K562 (cell line): Measurements from ENCODE around the gene SERTM1. TPM values are rescaled to one million over a fixed set of nuclear protein-coding genes. Genes with fewer than 3 reads are reported as not detected.

Source experiments
- ATAC-seq: fragments of 200-7000 bp; cut with Tn5 transposase; 3 replicates; pipeline ENCODE4 v1.9.1; 2020; ENCODE audit warnings: moderate library complexity
- BruUV-seq: library from RNA; stranded (reverse); fragments of 400-500 nt; replicated peaks from 2 replicates; lab custom pipeline; 2021; lab: Mats Ljungman, UMichigan
- CTCF ChIA-PET: fragments of 300-600 bp; formaldehyde crosslinking; extraction: SDS; loops from one replicate; lab custom pipeline; 2021; ENCODE audit warnings: low intra/inter-chr PET ratio; lab: Yijun Ruan, JAX
- POLR2A ChIA-PET: fragments of 300-600, 350-650 bp; sonication (Branson Sonifier 250); formaldehyde crosslinking; extraction: SDS; loops from one replicate; lab custom pipeline; 2021; ENCODE audit warnings: antibody characterized with exemption, inconsistent platforms; lab: Yijun Ruan, JAX
- DNase-seq, 4 experiments: peaks; one replicate each; pipeline versions ENCODE4 v3.0.0 to v3.0.0-alpha.2; 2011 to 2018; ENCODE audit warnings: low spot score in 3 of 4, mixed read lengths in 3 of 4; ENCODE audit errors: extremely low read depth in 1 of 4
- FAIRE-seq: peaks from 2 replicates; lab custom pipeline; 2011; peaks lifted over from hg19 to GRCh38; lab: Jason Lieb, UNC
- H2AFZ ChIP-seq: 2 replicates; pipeline ENCODE4 v1.6.0; 2011; ENCODE audit warnings: low read depth, low read length, control low read depth, inconsistent platforms
- H3K27ac ChIP-seq: fragments of 200-600 bp; 3 replicates; pipeline ENCODE4 v1.8.0; 2011; ENCODE audit warnings: low read depth, mild to moderate bottlenecking, control low read depth, inconsistent platforms, low read length, moderate library complexity, mixed read lengths; ENCODE audit errors: extremely low read depth
- H3K27me3 ChIP-seq, 2 experiments: fragments of 300-600 bp in 1 of 2; 2 replicates in 1 of 2; 3 replicates in 1 of 2; pipeline versions ENCODE4 v1.6.0 to v1.8.0; 2011; ENCODE audit warnings: inconsistent platforms in 2 of 2, low read length in 2 of 2, mild to moderate bottlenecking in 1 of 2, mixed read lengths in 1 of 2, moderate library complexity in 1 of 2; ENCODE audit not compliant: control insufficient read depth in 2 of 2, insufficient read depth in 2 of 2
- H3K36me3 ChIP-seq: fragments of 300-600 bp; 3 replicates; pipeline ENCODE4 v1.8.0; 2011; ENCODE audit warnings: mild to moderate bottlenecking, low read length, inconsistent platforms; ENCODE audit not compliant: control insufficient read depth, insufficient read depth
- H3K4me1 ChIP-seq, 2 experiments: fragments of 200-600 bp in 1 of 2; replicated peaks in 1 of 2; 2 replicates in 1 of 2; 3 replicates in 1 of 2; pipeline versions ENCODE4 v1.5.1 to v1.8.0; 2011; ENCODE audit warnings: inconsistent platforms in 2 of 2, low read length in 2 of 2, mild to moderate bottlenecking in 1 of 2, mixed read lengths in 1 of 2, moderate library complexity in 1 of 2; ENCODE audit not compliant: control insufficient read depth in 2 of 2, insufficient read depth in 2 of 2
- H3K4me2 ChIP-seq: 2 replicates; pipeline ENCODE4 v1.6.1; 2011; ENCODE audit warnings: low read length, control low read depth, inconsistent platforms, mixed read lengths; ENCODE audit not compliant: insufficient read depth
- H3K4me3 ChIP-seq: fragments of 200-600 bp; sonication (generic), shearing (Covaris generic); 2 replicates; pipeline ENCODE4 v1.5.1; 2016; ENCODE audit warnings: control low read depth, inconsistent platforms
- H3K79me2 ChIP-seq: fragments of 200-600 bp; 3 replicates; pipeline ENCODE4 v1.8.0; 2011; ENCODE audit warnings: low read length, inconsistent platforms; ENCODE audit not compliant: control insufficient read depth, insufficient read depth
- H3K9ac ChIP-seq, 2 experiments: 2 replicates each; pipeline versions ENCODE4 v1.6.0 to v1.6.1; 2011; ENCODE audit warnings: low read depth in 2 of 2, low read length in 2 of 2, control low read depth in 1 of 2, inconsistent platforms in 1 of 2, mild to moderate bottlenecking in 1 of 2, mixed read lengths in 1 of 2; ENCODE audit not compliant: insufficient read depth in 1 of 2
- H3K9me1 ChIP-seq: one replicate; pipeline ENCODE4 v1.6.0; 2011; ENCODE audit warnings: inconsistent platforms, mild to moderate bottlenecking, low read length, moderate library complexity; ENCODE audit not compliant: control insufficient read depth, insufficient read depth
- H3K9me3 ChIP-seq: replicated peaks from 2 replicates; pipeline ENCODE4 v1.5.1; 2011; ENCODE audit warnings: low read depth, low read length, inconsistent platforms; ENCODE audit not compliant: control insufficient read depth, insufficient read depth
- H4K20me1 ChIP-seq: replicated peaks from 2 replicates; pipeline ENCODE4 v1.6.1; 2011; ENCODE audit warnings: low read length, inconsistent platforms, mixed read lengths; ENCODE audit not compliant: control insufficient read depth, insufficient read depth
- ETV6 ChIP-seq, 3 experiments: fragments of 150-350 bp in 1 of 3; sonication (generic) in 1 of 3; formaldehyde crosslinking in 1 of 3; IDR thresholded peaks; 2 replicates each; pipeline versions ENCODE4 v1.6.1 to v1.8.0; 2014 to 2022; ENCODE audit warnings: borderline replicate concordance in 2 of 3, low read depth in 2 of 3, antibody characterized with exemption in 1 of 3, low read length in 1 of 3, mild to moderate bottlenecking in 1 of 3, missing genetic modification reagents in 1 of 3
- HCFC1 ChIP-seq: IDR thresholded peaks from 2 replicates; pipeline ENCODE4 v1.6.1; 2012; ENCODE audit warnings: low read depth, low read length, improper control_type of control experiment
- HNRNPUL1 ChIP-seq: fragments of 200-400 bp; formaldehyde crosslinking; IDR thresholded peaks from 2 replicates; pipeline ENCODE4 v1.6.1; 2017; ENCODE audit warnings: low read length
- MXI1 ChIP-seq: IDR thresholded peaks from 2 replicates; pipeline ENCODE4 v1.6.1; 2011; ENCODE audit warnings: low read depth, mild to moderate bottlenecking, improper control_type of control experiment, low read length
- RNF2 ChIP-seq: sonication (generic); IDR thresholded peaks from 2 replicates; pipeline ENCODE4 v1.6.1; 2016
- SMARCC2 ChIP-seq: fragments of 450-650 bp; IDR thresholded peaks from 2 replicates; pipeline ENCODE4 v1.6.1; 2017; ENCODE audit warnings: antibody characterized with exemption, moderate library complexity, mild to moderate bottlenecking, low read depth
- TAF9B ChIP-seq: fragments of 450-650 bp; IDR thresholded peaks from 2 replicates; pipeline ENCODE4 v1.6.1; 2018; ENCODE audit warnings: mild to moderate bottlenecking; ENCODE audit not compliant: partially characterized antibody
- ZNF696 ChIP-seq: fragments of 250-450 bp; sonication (Bioruptor Pico); conservative IDR thresholded peaks from 2 replicates; pipeline ENCODE4 v1.4.0; 2020; ENCODE audit warnings: mild to moderate bottlenecking, moderate library complexity
- WGBS: fragments of 100-300 bp; shearing (Covaris generic); methylation state at CpG from one replicate; pipeline ENCODE4 v1.1.6; 2016; ENCODE audit warnings: low coverage, mixed read lengths; ENCODE audit not compliant: insufficient coverage; ENCODE audit errors: missing lambda C conversion rate; 5-methylcytosine and 5-hydroxymethylcytosine counted together
- in situ Hi-C: fragments of 300-500 bp; cut with MboI; formaldehyde crosslinking; loops from 4 replicates; pipeline ENCODE4 v1.15.0; 2018; ENCODE audit warnings: inconsistent platforms, mixed read lengths
- intact Hi-C: fragments of 100-400 bp; cut with micrococcal nuclease; formaldehyde crosslinking; loops from 2 replicates; pipeline ENCODE4 v1.14.2; 2022
- polyA plus RNA-seq, 8 experiments: library from polyadenylated mRNA; depleted of rRNA in 4 of 8; stranded (reverse) in 5 of 8; unstranded in 3 of 8; fragments of >200 nt; fragmentation: Nextera tagmentation in 2 of 8; fragmentation: Illumina TruSeq in 1 of 8; extraction: Ambion mirVana in 2 of 8; extraction: Trizol in 1 of 8; gene quantifications; 2 replicates each; pipeline versions ENCODE4 v1.2.1 to v1.2.3, GENCODE V29; 2011 to 2014; ENCODE audit warnings: inconsistent platforms in 1 of 8, missing spikeins in 1 of 8
- total RNA-seq, 7 experiments: library from RNA; depleted of rRNA in 6 of 7; stranded (reverse); fragments of >200 nt in 6 of 7; fragmentation: Illumina TruSeq in 2 of 7; extraction: Trizol in 2 of 7; gene quantifications; 2 replicates each; pipeline versions ENCODE4 v1.2.1 to v1.2.3, GENCODE V29; 2011 to 2021; ENCODE audit warnings: low replicate concordance in 1 of 7
- TF ChIP-seq, protein P1 (sequence below), 2 experiments: fragments of 450-650 bp; IDR thresholded peaks; 2 replicates each; pipeline ENCODE4 v1.6.1; 2016; ENCODE audit warnings: mild to moderate bottlenecking in 2 of 2, borderline replicate concordance in 1 of 2, low read depth in 1 of 2, moderate library complexity in 1 of 2

Gene SERTM1
- total and polyA plus RNA-seq, 9 of the 15 experiments (the other 6 are each of a cell fraction or from before 2014, with no cell fraction given), result not detected

DNA sequence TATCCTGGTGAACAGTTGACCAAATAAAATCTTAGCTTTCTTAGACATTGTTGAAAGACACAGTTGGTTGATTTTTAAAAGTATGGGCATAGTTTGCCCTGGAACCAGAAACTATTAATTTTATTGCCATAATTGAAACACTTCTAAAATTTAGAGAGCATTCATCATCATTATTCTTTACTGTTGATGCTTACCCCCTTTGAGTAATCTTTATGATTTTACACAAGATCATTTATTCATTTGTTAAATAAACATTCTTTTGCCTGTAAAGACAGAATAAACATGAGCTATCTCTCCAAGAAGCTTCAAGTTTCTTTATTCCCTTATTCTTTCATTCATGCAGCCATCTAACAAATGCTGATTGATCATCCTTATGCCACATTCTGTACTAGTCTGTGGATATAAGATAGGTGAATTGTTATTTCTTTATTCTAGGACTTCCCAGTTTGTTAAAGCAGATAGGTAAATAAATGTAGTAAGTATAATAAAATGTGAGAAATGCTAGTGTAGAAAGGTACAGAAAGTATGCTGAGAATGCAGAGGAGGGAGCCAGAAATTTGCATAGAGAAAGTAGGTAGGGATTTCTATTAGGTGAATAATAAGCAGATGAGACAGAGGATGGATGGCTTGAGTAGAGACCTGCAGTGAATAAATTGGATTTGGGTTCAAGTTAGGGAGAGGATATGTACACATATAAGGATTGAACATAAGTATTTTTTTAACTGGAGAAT, 8.2 kb downstream of the SERTM1 start (continued):
- TF ChIP-seq ZNF696 (CRISPR knock-in tag) (no peak), ETV6 (IDR thresholded peaks at IDR 0.05; ENCODE audit: borderline replicate concordance in 1 of 2, low read depth in 2 of 2, low read length in 1 of 2) (no peak), ETV6 (CRISPR knock-in tag; IDR thresholded peaks at IDR 0.05; ENCODE audit: borderline replicate concordance) (no peak)

- Histone ChIP-seq H3K9ac (no peak overlapping the region), H3K9me1 (no peaks in the 10 kb centered on the region), H3K36me3 (no peaks in the 10 kb centered on the region), H3K27me3 (no peaks in the 10 kb centered on the region), H3K9me3 (no peaks in the 10 kb centered on the region), H3K4me1 (no peaks in the 10 kb centered on the region), H2AFZ (no peak overlapping the region), H3K4me3 (no peak overlapping the region), H3K4me2 (no peak overlapping the region), H3K27ac (no peak overlapping the region), H3K79me2 (no peaks in the 10 kb centered on the region), H4K20me1 (no peaks in the 10 kb centered on the region)
- POLR2A ChIA-PET, result interaction anchor here (1.5 kb wide), 1 partner anchor 10 kb away, joined by 3 read pairs; no protein-coding TSS in a partner anchor
- FAIRE-seq, result no peak
- no TSS peak for BruUV-seq
- CTCF ChIA-PET, result no interaction called here
- intact Hi-C loops (no loop called here), in situ Hi-C loops (no loop called here)
- 0% methylated on average over 4 of the region's 6 CpGs for WGBS
- DNase-seq, result no peak
- no peak for ATAC-seq
- TF ChIP-seq, protein P1, sequence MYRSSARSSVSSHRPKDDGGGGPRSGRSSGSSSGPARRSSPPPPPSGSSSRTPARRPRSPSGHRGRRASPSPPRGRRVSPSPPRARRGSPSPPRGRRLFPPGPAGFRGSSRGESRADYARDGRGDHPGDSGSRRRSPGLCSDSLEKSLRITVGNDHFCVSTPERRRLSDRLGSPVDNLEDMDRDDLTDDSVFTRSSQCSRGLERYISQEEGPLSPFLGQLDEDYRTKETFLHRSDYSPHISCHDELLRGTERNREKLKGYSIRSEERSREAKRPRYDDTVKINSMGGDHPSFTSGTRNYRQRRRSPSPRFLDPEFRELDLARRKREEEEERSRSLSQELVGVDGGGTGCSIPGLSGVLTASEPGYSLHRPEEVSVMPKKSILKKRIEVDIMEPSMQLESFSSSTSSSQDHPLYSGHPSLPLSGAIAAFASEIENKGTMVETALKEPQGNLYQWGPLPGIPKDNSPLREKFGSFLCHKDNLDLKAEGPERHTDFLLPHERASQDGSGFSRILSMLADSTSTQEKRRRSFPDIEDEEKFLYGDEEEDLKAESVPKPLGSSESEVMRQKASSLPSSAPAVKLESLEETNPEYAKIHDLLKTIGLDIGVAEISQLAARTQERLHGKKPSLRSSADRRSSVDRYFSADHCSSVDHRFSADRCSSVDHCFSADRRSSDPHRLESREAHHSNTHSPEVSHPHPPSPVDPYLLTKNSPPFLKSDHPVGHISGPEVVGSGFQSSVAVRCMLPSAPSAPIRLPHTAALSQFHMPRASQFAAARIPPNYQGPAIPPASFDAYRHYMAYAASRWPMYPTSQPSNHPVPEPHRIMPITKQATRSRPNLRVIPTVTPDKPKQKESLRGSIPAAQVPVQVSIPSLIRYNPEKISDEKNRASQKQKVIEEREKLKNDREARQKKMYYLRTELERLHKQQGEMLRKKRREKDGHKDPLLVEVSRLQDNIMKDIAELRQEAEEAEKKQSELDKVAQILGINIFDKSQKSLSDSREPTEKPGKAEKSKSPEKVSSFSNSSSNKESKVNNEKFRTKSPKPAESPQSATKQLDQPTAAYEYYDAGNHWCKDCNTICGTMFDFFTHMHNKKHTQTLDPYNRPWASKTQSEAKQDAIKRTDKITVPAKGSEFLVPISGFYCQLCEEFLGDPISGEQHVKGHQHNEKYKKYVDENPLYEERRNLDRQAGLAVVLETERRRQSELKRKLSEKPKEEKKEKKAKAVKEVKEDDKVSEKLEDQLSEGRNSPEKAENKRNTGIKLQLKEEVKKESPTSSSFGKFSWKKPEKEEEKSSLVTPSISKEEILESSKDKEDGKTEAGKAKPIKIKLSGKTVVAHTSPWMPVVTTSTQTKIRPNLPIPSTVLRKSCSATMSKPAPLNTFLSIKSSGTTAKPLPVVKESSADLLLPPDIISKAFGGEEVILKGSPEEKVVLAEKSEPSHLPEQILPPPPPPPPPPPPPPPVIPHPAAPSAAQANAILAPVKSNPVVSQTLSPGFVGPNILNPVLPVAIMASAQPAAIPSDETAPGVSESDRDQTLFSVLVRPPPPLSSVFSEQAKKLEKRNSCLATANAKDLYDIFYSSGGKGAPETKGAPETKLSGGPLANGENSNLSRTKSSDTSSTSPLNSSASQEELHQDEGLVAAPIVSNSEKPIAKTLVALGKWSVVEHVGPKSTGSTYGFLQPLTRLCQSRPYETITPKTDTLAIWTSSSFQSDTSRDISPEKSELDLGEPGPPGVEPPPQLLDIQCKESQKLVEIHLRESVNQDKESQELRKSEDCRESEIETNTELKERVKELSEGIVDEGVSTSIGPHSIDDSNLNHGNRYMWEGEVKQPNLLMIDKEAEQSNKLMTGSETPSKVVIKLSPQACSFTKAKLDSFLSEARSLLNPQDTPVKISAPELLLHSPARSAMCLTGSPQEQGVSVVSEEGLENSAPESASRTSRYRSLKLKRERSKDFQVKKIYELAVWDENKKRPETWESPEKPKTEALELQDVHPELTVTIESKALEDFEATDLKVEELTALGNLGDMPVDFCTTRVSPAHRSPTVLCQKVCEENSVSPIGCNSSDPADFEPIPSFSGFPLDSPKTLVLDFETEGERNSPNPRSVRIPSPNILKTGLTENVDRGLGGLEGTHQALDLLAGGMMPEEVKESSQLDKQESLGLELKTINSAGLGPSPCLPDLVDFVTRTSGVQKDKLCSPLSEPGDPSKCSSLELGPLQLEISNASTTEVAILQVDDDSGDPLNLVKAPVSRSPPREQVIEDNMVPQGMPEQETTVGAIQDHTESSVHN (IDR thresholded peaks at IDR 0.05; ENCODE audit: borderline replicate concordance in 1 of 2, low read depth in 1 of 2), result no peak
- TF ChIP-seq SMARCC2 (no peak), HNRNPUL1 (no peak), TAF9B (no peak), RNF2 (no peak), MXI1 (no peak), HCFC1 (no peak)
Observed at GRCh38 chr13:36683701-36684100, 9.9 kb downstream of the SERTM1 start.
